ENCODE results near the gene IRAK3.
"Not testable (repeated sequence)": the region's sequence is repeated elsewhere in the genome, so short reads cannot be mapped to it uniquely, and the experiment has no call there.

- TF ChIP-seq CTCF (IDR thresholded peaks at IDR 0.05 in 8 of 11, conservative IDR thresholded peaks at IDR 0.05 in 3 of 11); POLR2A (IDR thresholded peaks at IDR 0.05): not testable (repeated sequence)
These were observed 4.2 kb upstream of the IRAK3 start for GRCh38 chr12:66184822-66185221.
